SK-N-SH (cell line): ENCODE results near the gene SLC2A13. TPM values are rescaled to one million over a fixed set of nuclear protein-coding genes. Genes with fewer than 3 reads are reported as not detected.

Experiments
- CTCF ChIA-PET: fragments of 300-600, 350-600 bp; formaldehyde crosslinking; extraction: SDS; loops from one replicate; lab custom pipeline; 2021; lab: Yijun Ruan, JAX
- POLR2A ChIA-PET: fragments of 350-600 bp; sonication (Branson Sonifier 250); formaldehyde crosslinking; extraction: SDS; loops from one replicate; lab custom pipeline; 2020; ENCODE audit warnings: antibody characterized with exemption, inconsistent platforms; lab: Yijun Ruan, JAX
- DNase-seq: peaks from one replicate; pipeline ENCODE4 v3.0.0; 2012
- H2AFZ ChIP-seq: fragments of 200-600 bp; sonication (generic); 2 replicates; pipeline ENCODE4 v1.8.1; 2016; ENCODE audit warnings: antibody characterized with exemption, mild to moderate bottlenecking, low read depth
- H3F3A ChIP-seq: fragments of 200-600 bp; sonication (generic); replicated peaks from 2 replicates; pipeline ENCODE3; 2016; ENCODE audit warnings: antibody characterized with exemption, mild to moderate bottlenecking; ENCODE audit not compliant: insufficient read depth
- H3K27ac ChIP-seq, 2 experiments: fragments of 200-500 bp in 1 of 2; fragments of 200-600 bp in 1 of 2; sonication (Bioruptor generic) in 1 of 2; sonication (generic), shearing (Covaris generic) in 1 of 2; 2 replicates each; pipeline versions ENCODE4 v1.5.1 to v1.6.1; 2014 to 2016; ENCODE audit warnings: low read depth in 2 of 2, inconsistent platforms in 1 of 2, low read length in 1 of 2, mild to moderate bottlenecking in 1 of 2, mixed read lengths in 1 of 2
- H3K27me3 ChIP-seq: fragments of 200-600 bp; sonication (generic), shearing (Covaris generic); 2 replicates; pipeline ENCODE4 v1.6.1; 2016; ENCODE audit warnings: mixed run types; ENCODE audit not compliant: insufficient read depth
- H3K36me3 ChIP-seq, 2 experiments: fragments of 200-500 bp in 1 of 2; fragments of 200-600 bp in 1 of 2; sonication (Bioruptor generic) in 1 of 2; sonication (generic) in 1 of 2; replicated peaks in 1 of 2; 2 replicates each; pipeline versions ENCODE3 to v1.5.1; 2014 to 2016; ENCODE audit warnings: low read length in 1 of 2, mild to moderate bottlenecking in 1 of 2; ENCODE audit not compliant: insufficient read depth in 2 of 2, control insufficient read depth in 1 of 2
- H3K4me1 ChIP-seq, 2 experiments: fragments of 200-500 bp in 1 of 2; fragments of 200-600 bp in 1 of 2; sonication (Bioruptor generic) in 1 of 2; sonication (generic), shearing (Covaris generic) in 1 of 2; 2 replicates each; pipeline versions ENCODE4 v1.5.1 to v1.6.1; 2014 to 2016; ENCODE audit warnings: low read depth in 1 of 2, low read length in 1 of 2, mixed run types in 1 of 2; ENCODE audit not compliant: insufficient read depth in 2 of 2, control insufficient read depth in 1 of 2
- H3K4me2 ChIP-seq: fragments of 200-600 bp; sonication (generic), shearing (Covaris generic); 2 replicates; pipeline ENCODE4 v1.6.1; 2017; ENCODE audit warnings: mixed run types
- H3K4me3 ChIP-seq, 2 experiments: fragments of 200-500 bp in 1 of 2; fragments of 200-600 bp in 1 of 2; sonication (Bioruptor generic) in 1 of 2; sonication (generic), shearing (Covaris generic) in 1 of 2; 2 replicates each; pipeline versions ENCODE4 v1.5.1 to v1.8.1; 2014 to 2016; ENCODE audit warnings: low read depth in 2 of 2, inconsistent platforms in 1 of 2, low read length in 1 of 2, mild to moderate bottlenecking in 1 of 2, mixed read lengths in 1 of 2, moderate library complexity in 1 of 2
- H3K79me2 ChIP-seq: fragments of 200-600 bp; sonication (generic); 2 replicates; pipeline ENCODE4 v1.8.1; 2017; ENCODE audit warnings: mild to moderate bottlenecking; ENCODE audit not compliant: insufficient read depth
- H3K9ac ChIP-seq: fragments of 200-600 bp; sonication (generic); 2 replicates; pipeline ENCODE4 v1.6.1; 2017; ENCODE audit warnings: mixed run types
- H3K9me2 ChIP-seq: fragments of 200-600 bp; sonication (generic); 2 replicates; pipeline ENCODE4 v1.6.1; 2017; ENCODE audit warnings: mixed run types
- H3K9me3 ChIP-seq: fragments of 200-600 bp; sonication (generic); 2 replicates; pipeline ENCODE4 v1.6.1; 2017; ENCODE audit warnings: mixed run types, mild to moderate bottlenecking, moderate library complexity
- H4K20me1 ChIP-seq: fragments of 200-600 bp; sonication (generic); 2 replicates; pipeline ENCODE4 v1.6.1; 2017; ENCODE audit warnings: mild to moderate bottlenecking, mixed run types; ENCODE audit not compliant: insufficient read depth
- CHD2 ChIP-seq: fragments of 150-350 bp; IDR thresholded peaks from 2 replicates; pipeline ENCODE4 v1.6.1; 2018; ENCODE audit warnings: low read length; ENCODE audit not compliant: partially characterized antibody
- CTCF ChIP-seq: fragments of 200-600 bp; sonication (generic); IDR thresholded peaks from 2 replicates; pipeline ENCODE4 v1.6.1; 2017; ENCODE audit warnings: antibody characterized with exemption, mild to moderate bottlenecking, moderate library complexity
- ELF1 ChIP-seq: IDR thresholded peaks from 2 replicates; pipeline ENCODE4 v1.4.0; 2012
- EP300 ChIP-seq, 2 experiments: IDR thresholded peaks; 2 replicates each; pipeline versions ENCODE4 v1.4.0 to v1.6.1; 2012; ENCODE audit warnings: borderline replicate concordance in 1 of 2, low read depth in 1 of 2, low read length in 1 of 2
- EZH2phosphoT487 ChIP-seq: fragments of 200-600 bp; sonication (generic); IDR thresholded peaks from 2 replicates; pipeline ENCODE4 v1.6.1; 2017; ENCODE audit warnings: low read depth, mixed run types, mild to moderate bottlenecking, antibody characterized with exemption, moderate library complexity, borderline replicate concordance
- FOSL2 ChIP-seq: IDR thresholded peaks from 2 replicates; pipeline ENCODE4 v1.4.0; 2012; ENCODE audit warnings: low read depth, mild to moderate bottlenecking, moderate library complexity, borderline replicate concordance
- FOXM1 ChIP-seq: IDR thresholded peaks from 2 replicates; pipeline ENCODE4 v1.4.0; 2012; ENCODE audit warnings: low read depth, mild to moderate bottlenecking
- IRF3 ChIP-seq: fragments of 150-350 bp; IDR thresholded peaks from 2 replicates; pipeline ENCODE4 v1.6.1; 2016; ENCODE audit warnings: mild to moderate bottlenecking, low read depth, low read length
- JUND ChIP-seq: IDR thresholded peaks from 2 replicates; pipeline ENCODE4 v1.4.0; 2012
- MEF2A ChIP-seq: IDR thresholded peaks from 2 replicates; pipeline ENCODE4 v1.4.0; 2012; ENCODE audit warnings: low read depth, borderline replicate concordance
- NFIC ChIP-seq: IDR thresholded peaks from 2 replicates; pipeline ENCODE4 v1.4.0; 2012; ENCODE audit warnings: borderline replicate concordance
- NRF1 ChIP-seq: IDR thresholded peaks from 2 replicates; pipeline ENCODE4 v1.6.1; 2012; ENCODE audit warnings: low read depth, mild to moderate bottlenecking, low read length
- RCOR1 ChIP-seq: fragments of 150-350 bp; IDR thresholded peaks from 2 replicates; pipeline ENCODE4 v1.6.1; 2017; ENCODE audit warnings: antibody characterized with exemption, low read length
- RFX5 ChIP-seq: IDR thresholded peaks from 2 replicates; pipeline ENCODE4 v1.6.1; 2012; ENCODE audit warnings: mild to moderate bottlenecking, improper control_type of control experiment, low read length
- TAF1 ChIP-seq: IDR thresholded peaks from 2 replicates; pipeline ENCODE4 v1.6.1; 2012; ENCODE audit warnings: low read depth, mild to moderate bottlenecking, low read length, moderate library complexity, borderline replicate concordance
- TCF12 ChIP-seq: IDR thresholded peaks from 2 replicates; pipeline ENCODE4 v1.4.0; 2012
- YY1 ChIP-seq: IDR thresholded peaks from 2 replicates; pipeline ENCODE4 v1.4.0; 2012; ENCODE audit warnings: low read depth, mild to moderate bottlenecking
- WGBS: methylation state at CpG from one replicate; pipeline ENCODE4 v1.1.6; 2017; ENCODE audit warnings: low lambda C conversion rate; 5-methylcytosine and 5-hydroxymethylcytosine counted together
- polyA plus RNA-seq, 3 experiments: library from polyadenylated mRNA; depleted of rRNA; stranded (reverse); fragments of >200 nt; gene quantifications; 2 replicates each; pipeline ENCODE4 v1.2.3, GENCODE V29; 2012
- TF ChIP-seq, protein P1 (sequence below): IDR thresholded peaks from 2 replicates; pipeline ENCODE4 v1.4.0; 2012; ENCODE audit warnings: low read depth, borderline replicate concordance
- TF ChIP-seq, protein P2 (sequence below): IDR thresholded peaks from 2 replicates; pipeline ENCODE4; 2012

Gene SLC2A13
- polyA plus RNA-seq, 1 of the 3 experiments (the other 2 are of a cell fraction), result 0.21 TPM

- POLR2A ChIA-PET, result no interaction called here
- Histone ChIP-seq H4K20me1 (no peaks in the 10 kb centered on the region), H3K4me2 (no peak overlapping the region), H3K27me3 (no peaks in the 10 kb centered on the region), H3K9me3 (no peaks in the 10 kb centered on the region), H3K4me1 (no peaks in the 10 kb centered on the region), H3K9ac (no peak overlapping the region), H3K4me3 (no peak overlapping the region), H3K27ac (no peak overlapping the region), H3F3A (no peaks in the 10 kb centered on the region), H2AFZ (no peak overlapping the region), H3K79me2 (no peaks in the 10 kb centered on the region), H3K36me3 (no peaks in the 10 kb centered on the region), H3K9me2 (no peaks in the 10 kb centered on the region)
- no peak for TF ChIP-seq TCF12
- TF ChIP-seq, protein P1, sequence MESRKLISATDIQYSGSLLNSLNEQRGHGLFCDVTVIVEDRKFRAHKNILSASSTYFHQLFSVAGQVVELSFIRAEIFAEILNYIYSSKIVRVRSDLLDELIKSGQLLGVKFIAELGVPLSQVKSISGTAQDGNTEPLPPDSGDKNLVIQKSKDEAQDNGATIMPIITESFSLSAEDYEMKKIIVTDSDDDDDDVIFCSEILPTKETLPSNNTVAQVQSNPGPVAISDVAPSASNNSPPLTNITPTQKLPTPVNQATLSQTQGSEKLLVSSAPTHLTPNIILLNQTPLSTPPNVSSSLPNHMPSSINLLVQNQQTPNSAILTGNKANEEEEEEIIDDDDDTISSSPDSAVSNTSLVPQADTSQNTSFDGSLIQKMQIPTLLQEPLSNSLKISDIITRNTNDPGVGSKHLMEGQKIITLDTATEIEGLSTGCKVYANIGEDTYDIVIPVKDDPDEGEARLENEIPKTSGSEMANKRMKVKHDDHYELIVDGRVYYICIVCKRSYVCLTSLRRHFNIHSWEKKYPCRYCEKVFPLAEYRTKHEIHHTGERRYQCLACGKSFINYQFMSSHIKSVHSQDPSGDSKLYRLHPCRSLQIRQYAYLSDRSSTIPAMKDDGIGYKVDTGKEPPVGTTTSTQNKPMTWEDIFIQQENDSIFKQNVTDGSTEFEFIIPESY, result no peak
- TF ChIP-seq, protein P2, sequence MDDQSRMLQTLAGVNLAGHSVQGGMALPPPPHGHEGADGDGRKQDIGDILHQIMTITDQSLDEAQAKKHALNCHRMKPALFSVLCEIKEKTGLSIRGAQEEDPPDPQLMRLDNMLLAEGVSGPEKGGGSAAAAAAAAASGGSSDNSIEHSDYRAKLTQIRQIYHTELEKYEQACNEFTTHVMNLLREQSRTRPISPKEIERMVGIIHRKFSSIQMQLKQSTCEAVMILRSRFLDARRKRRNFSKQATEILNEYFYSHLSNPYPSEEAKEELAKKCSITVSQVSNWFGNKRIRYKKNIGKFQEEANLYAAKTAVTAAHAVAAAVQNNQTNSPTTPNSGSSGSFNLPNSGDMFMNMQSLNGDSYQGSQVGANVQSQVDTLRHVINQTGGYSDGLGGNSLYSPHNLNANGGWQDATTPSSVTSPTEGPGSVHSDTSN, result no peak
- TF ChIP-seq FOSL2, result no peak
- TF ChIP-seq FOXM1, result no peak
- no peak for TF ChIP-seq EP300 (IDR thresholded peaks at IDR 0.05; ENCODE audit: borderline replicate concordance in 1 of 2, low read depth in 1 of 2, low read length in 1 of 2)
- TF ChIP-seq CHD2, result no peak
- no peak for TF ChIP-seq NFIC
- no peak for TF ChIP-seq RCOR1
- no peak for TF ChIP-seq YY1
- no peak for TF ChIP-seq TAF1
- no peak for TF ChIP-seq NRF1
- TF ChIP-seq RFX5, result no peak
- TF ChIP-seq IRF3, result no peak
- no peak for TF ChIP-seq MEF2A
- 54% methylated on average over 2 of the region's 2 CpGs for WGBS
- no peak for DNase-seq
- CTCF ChIA-PET, result no interaction called here
Observed at GRCh38 chr12:39959467-39959866, 146.4 kb downstream of the SLC2A13 start.

DNA sequence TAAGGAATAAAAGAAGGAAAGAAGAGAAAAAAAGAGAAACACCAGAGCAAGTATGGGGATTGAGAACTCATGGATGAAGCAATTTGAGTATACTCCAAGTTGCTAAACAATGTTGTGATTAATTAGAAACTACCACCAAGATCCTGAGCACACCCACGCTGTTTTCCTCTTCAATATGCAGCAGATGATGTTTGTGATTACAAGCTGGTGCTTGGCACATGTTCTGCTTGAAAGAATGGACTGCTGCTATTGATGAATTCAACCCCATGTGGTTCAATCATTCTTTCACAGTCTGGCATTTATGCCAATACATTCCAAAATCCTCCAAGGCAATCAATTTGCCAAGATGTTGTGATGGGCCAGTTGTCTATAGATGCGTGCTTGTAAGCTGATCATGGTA is 146.8 kb downstream of the SLC2A13 start:
- Histone ChIP-seq H3K36me3 (no peaks in the 10 kb centered on the region), H2AFZ (no peak overlapping the region), H3K9me2 (no peaks in the 10 kb centered on the region), H3K79me2 (no peaks in the 10 kb centered on the region), H3K9me3 (no peaks in the 10 kb centered on the region), H3F3A (no peaks in the 10 kb centered on the region), H3K27me3 (no peaks in the 10 kb centered on the region), H3K4me3 (no peak overlapping the region), H3K27ac (no peak overlapping the region), H3K9ac (no peak overlapping the region), H4K20me1 (no peaks in the 10 kb centered on the region), H3K4me2 (no peak overlapping the region), H3K4me1 (no peaks in the 10 kb centered on the region)
- POLR2A ChIA-PET, result no interaction called here
- CTCF ChIA-PET, result no interaction called here
- 52% methylated on average over 2 of the region's 2 CpGs for WGBS
- no peak for DNase-seq
- TF ChIP-seq NRF1 (no peak), TCF12 (no peak), CHD2 (no peak), EZH2phosphoT487 (no peak), JUND (no peak), YY1 (no peak), CTCF (no peak), RCOR1 (no peak), MEF2A (no peak), NFIC (no peak), ELF1 (no peak)
- TF ChIP-seq, protein P1, result no peak
